ENCODE results near the gene ZNF687.

ZNF687 gene

DNA sequence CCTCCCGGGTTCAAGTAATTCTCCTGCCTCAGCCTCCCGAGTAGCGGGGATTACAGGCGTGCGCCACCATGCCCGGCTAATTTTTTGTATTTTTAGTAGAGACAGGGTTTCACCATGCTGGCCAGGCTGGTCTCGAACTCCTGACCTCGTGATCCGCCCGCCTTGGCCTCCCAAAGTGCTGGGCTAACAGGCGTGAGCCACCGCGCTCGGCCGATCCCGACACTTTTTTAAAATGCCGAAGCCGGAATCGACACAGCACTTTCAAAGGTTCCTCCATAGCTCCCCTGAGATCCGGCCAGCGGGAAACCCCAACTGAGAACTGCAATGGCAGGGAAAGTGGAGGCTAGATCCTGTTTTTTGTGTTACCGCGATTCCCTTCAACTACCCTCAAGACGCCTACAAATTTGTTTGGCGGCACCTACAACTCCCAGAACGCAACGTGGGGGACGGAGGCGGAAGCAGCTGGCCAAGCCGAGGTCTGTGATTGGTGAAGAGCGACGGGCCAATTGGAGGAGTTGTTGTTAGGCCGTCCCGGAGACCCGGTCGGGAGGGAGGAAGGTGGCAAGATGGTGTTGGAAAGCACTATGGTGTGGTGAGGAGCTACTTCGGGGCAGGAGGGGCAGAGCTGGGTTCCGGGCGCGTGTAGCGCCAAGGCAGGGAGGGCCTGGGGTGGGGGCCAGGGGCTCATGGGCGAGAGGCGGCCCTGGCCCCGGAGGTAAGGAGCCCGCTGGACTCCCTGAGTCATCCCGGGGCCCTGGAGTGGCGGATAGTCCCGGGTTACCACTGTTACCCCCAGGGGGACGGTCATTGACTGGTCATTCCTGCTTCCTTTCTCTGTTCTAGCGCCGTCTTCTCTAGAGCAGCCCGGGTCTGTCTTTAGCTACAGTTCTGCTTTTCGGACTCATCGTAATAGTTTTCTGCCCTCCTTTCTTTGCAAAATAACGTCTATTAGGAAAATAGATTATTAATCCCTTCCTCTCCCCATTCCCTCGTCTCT lies 27.6 kb upstream of the ZNF687 start, which contains the start of gene PSMD4:
Gene PSMD4 (plus strand): TSS at position 518 of the 997 bp plus-strand sequence. CDS start 49 bp downstream, at position 567.
- Histone ChIP-seq H2AFZ (peak within 1 kb of the TSS; percentile 86), H3K4me1 (peaks cover 4% of the 10 kb centered on the region), H3K27me3 (ENCODE audit: control insufficient read depth, insufficient read depth, low read length) (no peaks in the 10 kb centered on the region), H3K4me2 (ENCODE audit: low read length) (peak within 1 kb of the TSS; percentile 66), H3K4me3 (ENCODE audit: low read depth, low read length) (peak within 1 kb of the TSS; percentile 84), H3K36me3 (ENCODE audit: control insufficient read depth, insufficient read depth, low read length) (no peaks in the 10 kb centered on the region), H3K9me3 (ENCODE audit: control insufficient read depth, low read length) (no peaks in the 10 kb centered on the region), H3K79me2 (peaks cover 18% of the 10 kb centered on the region), H3K9ac (no peak within 1 kb of the TSS), H3K27ac (peak within 1 kb of the TSS; percentile 70)
- TF ChIP-seq, protein P1, sequence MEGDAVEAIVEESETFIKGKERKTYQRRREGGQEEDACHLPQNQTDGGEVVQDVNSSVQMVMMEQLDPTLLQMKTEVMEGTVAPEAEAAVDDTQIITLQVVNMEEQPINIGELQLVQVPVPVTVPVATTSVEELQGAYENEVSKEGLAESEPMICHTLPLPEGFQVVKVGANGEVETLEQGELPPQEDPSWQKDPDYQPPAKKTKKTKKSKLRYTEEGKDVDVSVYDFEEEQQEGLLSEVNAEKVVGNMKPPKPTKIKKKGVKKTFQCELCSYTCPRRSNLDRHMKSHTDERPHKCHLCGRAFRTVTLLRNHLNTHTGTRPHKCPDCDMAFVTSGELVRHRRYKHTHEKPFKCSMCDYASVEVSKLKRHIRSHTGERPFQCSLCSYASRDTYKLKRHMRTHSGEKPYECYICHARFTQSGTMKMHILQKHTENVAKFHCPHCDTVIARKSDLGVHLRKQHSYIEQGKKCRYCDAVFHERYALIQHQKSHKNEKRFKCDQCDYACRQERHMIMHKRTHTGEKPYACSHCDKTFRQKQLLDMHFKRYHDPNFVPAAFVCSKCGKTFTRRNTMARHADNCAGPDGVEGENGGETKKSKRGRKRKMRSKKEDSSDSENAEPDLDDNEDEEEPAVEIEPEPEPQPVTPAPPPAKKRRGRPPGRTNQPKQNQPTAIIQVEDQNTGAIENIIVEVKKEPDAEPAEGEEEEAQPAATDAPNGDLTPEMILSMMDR (IDR thresholded peaks at IDR 0.05) = no peak

DNA sequence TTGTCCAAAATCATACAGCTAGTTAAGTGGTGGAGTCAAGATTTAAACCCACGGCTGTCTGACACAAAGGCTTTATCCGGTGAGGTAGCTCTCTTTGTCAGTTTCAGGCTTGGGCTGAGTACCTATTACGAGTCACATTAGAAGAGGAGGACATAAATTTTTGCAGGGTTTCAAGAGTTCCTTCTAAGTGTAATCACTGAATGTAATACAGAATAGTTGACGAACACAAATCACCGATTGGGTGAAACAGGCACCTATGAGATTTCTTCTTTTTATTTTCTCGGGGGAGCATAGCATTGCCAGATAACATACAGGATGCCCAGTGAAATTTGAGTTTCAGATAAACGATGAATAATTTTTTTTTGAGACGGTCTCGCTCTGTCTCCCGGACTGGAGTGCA lies 26.7 kb upstream of the ZNF687 start:
- Histone ChIP-seq H3K4me3 (ENCODE audit: low read depth, low read length) (peak overlapping the region; percentile 84), H3K36me3 (ENCODE audit: control insufficient read depth, insufficient read depth, low read length) (no peaks in the 10 kb centered on the region), H3K79me2 (peaks cover 18% of the 10 kb centered on the region), H3K4me2 (ENCODE audit: low read length) (peak overlapping the region; percentile 66), H2AFZ (no peak overlapping the region), H3K27me3 (ENCODE audit: control insufficient read depth, insufficient read depth, low read length) (no peaks in the 10 kb centered on the region), H3K9me3 (ENCODE audit: control insufficient read depth, low read length) (no peaks in the 10 kb centered on the region), H3K4me1 (peaks cover 4% of the 10 kb centered on the region), H3K9ac (no peak overlapping the region), H3K27ac (no peak overlapping the region)
- TF ChIP-seq, protein P1 (IDR thresholded peaks at IDR 0.05) = no peak

DNA sequence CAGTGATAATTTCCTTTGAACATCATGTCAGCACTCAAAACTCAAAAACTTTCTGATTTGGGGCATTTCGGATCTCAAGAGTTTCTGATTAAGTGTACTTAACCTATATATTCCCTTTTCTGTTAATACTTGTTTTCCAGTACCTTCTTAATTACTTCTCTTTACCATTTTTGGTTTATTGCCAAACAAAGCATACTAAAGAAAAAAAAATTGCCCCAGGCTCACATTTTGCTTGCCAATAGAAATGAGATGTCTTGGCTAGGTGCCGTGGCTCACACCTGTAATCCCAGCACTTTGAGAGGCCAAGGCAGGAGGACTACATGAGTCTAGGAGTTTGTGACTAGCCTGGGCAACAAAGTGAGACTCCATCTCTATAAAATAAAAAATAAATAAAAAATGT lies 22.7 kb upstream of the ZNF687 start:
- Histone ChIP-seq H3K4me1 (peaks cover 4% of the 10 kb centered on the region), H3K36me3 (ENCODE audit: control insufficient read depth, insufficient read depth, low read length) (no peaks in the 10 kb centered on the region), H3K27me3 (ENCODE audit: control insufficient read depth, insufficient read depth, low read length) (no peaks in the 10 kb centered on the region), H3K79me2 (peaks cover 21% of the 10 kb centered on the region), H3K4me3 (ENCODE audit: low read depth, low read length) (no peak overlapping the region), H2AFZ (no peak overlapping the region), H3K9ac (no peak overlapping the region), H3K27ac (no peak overlapping the region), H3K9me3 (ENCODE audit: control insufficient read depth, low read length) (no peaks in the 10 kb centered on the region), H3K4me2 (ENCODE audit: low read length) (no peak overlapping the region)
- TF ChIP-seq, protein P1 (IDR thresholded peaks at IDR 0.05) = no peak

DNA sequence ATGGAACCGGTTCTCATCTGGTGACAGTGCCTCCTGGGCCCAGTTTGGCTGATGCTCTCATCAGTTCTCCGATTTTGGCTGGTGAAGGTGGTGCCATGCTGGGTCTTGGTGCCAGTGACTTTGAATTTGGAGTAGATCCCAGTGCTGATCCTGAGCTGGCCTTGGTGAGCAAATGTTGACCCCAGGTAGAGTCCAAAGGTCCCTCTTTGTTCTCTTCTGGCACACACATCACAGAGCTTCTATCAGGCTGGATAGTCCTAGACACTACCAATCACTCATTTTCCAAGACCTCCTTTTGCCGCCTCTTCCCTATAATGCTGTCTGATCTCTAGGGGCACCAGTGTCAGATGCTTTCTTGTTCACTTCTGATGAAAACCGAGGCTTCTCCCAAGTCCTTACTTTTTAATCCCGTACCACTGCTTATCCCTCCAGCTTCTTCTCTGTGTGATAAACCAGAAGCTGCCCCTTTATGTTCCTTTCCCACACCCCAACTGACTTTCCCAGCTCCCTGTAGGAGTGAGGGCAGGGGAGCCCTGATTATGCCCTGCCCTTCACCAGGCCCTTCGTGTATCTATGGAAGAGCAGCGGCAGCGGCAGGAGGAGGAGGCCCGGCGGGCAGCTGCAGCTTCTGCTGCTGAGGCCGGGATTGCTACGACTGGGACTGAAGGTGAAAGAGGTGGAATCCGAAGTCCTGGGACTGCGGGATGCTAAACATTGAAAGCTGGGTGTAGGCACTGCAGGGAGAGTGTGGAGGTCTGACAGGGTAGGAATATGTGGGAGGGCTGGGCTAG lies 16.5 kb upstream of the ZNF687 start:
- Histone ChIP-seq H3K4me2 (ENCODE audit: low read length) (no peak overlapping the region), H3K79me2 (peaks cover 3% of the 10 kb centered on the region), H3K27ac (no peak overlapping the region), H3K27me3 (ENCODE audit: control insufficient read depth, insufficient read depth, low read length) (no peaks in the 10 kb centered on the region), H2AFZ (no peak overlapping the region), H3K4me3 (ENCODE audit: low read depth, low read length) (no peak overlapping the region), H3K4me1 (no peaks in the 10 kb centered on the region), H3K9ac (no peak overlapping the region), H3K9me3 (ENCODE audit: control insufficient read depth, low read length) (no peaks in the 10 kb centered on the region), H3K36me3 (ENCODE audit: control insufficient read depth, insufficient read depth, low read length) (no peaks in the 10 kb centered on the region)
- TF ChIP-seq, protein P1 (IDR thresholded peaks at IDR 0.05) = no peak

Data from parathyroid adenoma (tissue), 2 donors.